Astrocyte (in vitro differentiated cells and primary cell): Measurements from ENCODE around the gene RAE1. TPM values are rescaled to one million over a fixed set of nuclear protein-coding genes. Genes with fewer than 3 reads are reported as not detected.

Experiments used
- DNase-seq: peaks from one replicate; pipeline ENCODE4 v3.0.0-alpha.2; 2010; ENCODE audit warnings: low read depth
- FAIRE-seq: peaks from 2 replicates; lab custom pipeline; 2011; peaks lifted over from hg19 to GRCh38; lab: Jason Lieb, UNC
- H2AFZ ChIP-seq: 2 replicates; pipeline ENCODE4 v1.6.0; 2012; ENCODE audit warnings: low read depth, low read length, inconsistent platforms
- H3K27ac ChIP-seq: 2 replicates; pipeline ENCODE4 v1.5.1; 2011; ENCODE audit warnings: low read depth, low read length, inconsistent platforms
- H3K27me3 ChIP-seq: 2 replicates; pipeline ENCODE4 v1.6.0; 2011; ENCODE audit warnings: low read length, inconsistent platforms; ENCODE audit not compliant: insufficient read depth
- H3K36me3 ChIP-seq: 2 replicates; pipeline ENCODE4 v1.5.1; 2011; ENCODE audit warnings: low read length, inconsistent platforms; ENCODE audit not compliant: insufficient read depth
- H3K4me1 ChIP-seq: 2 replicates; pipeline ENCODE4 v1.5.1; 2011; ENCODE audit warnings: low read length, inconsistent platforms; ENCODE audit not compliant: insufficient read depth
- H3K4me2 ChIP-seq: 2 replicates; pipeline ENCODE4 v1.6.0; 2012; ENCODE audit warnings: low read length, inconsistent platforms
- H3K4me3 ChIP-seq: 2 replicates; pipeline ENCODE4 v1.5.1; 2011; ENCODE audit warnings: low read depth, mild to moderate bottlenecking, low read length, inconsistent platforms; ENCODE audit not compliant: insufficient read depth
- H3K79me2 ChIP-seq: 2 replicates; pipeline ENCODE4 v1.6.0; 2012; ENCODE audit warnings: mild to moderate bottlenecking, low read length, inconsistent platforms; ENCODE audit not compliant: insufficient read depth
- H3K9ac ChIP-seq: 2 replicates; pipeline ENCODE4 v1.6.0; 2012; ENCODE audit warnings: mild to moderate bottlenecking, low read length, inconsistent platforms
- H3K9me3 ChIP-seq: 2 replicates; pipeline ENCODE4 v1.5.1; 2012; ENCODE audit warnings: low read depth, mild to moderate bottlenecking, low read length, inconsistent platforms; ENCODE audit not compliant: insufficient read depth
- H4K20me1 ChIP-seq: 2 replicates; pipeline ENCODE4 v1.6.0; 2012; ENCODE audit warnings: low read length, inconsistent platforms; ENCODE audit not compliant: insufficient read depth
- H3K27ac Mint-ChIP-seq: one replicate; pipeline ENCODE4 v1.8.0; 2021; ENCODE audit warnings: mild to moderate bottlenecking, mixed read lengths; ENCODE audit not compliant: unreplicated experiment
- H3K27me3 Mint-ChIP-seq: one replicate; pipeline ENCODE4 v1.8.0; 2021; ENCODE audit warnings: low read depth, mixed read lengths; ENCODE audit not compliant: unreplicated experiment
- H3K36me3 Mint-ChIP-seq: one replicate; pipeline ENCODE4 v1.8.0; 2021; ENCODE audit warnings: low read depth, mixed read lengths; ENCODE audit not compliant: unreplicated experiment
- H3K4me1 Mint-ChIP-seq: one replicate; pipeline ENCODE4 v1.8.0; 2021; ENCODE audit warnings: low read depth, mixed read lengths; ENCODE audit not compliant: unreplicated experiment
- H3K4me3 Mint-ChIP-seq: one replicate; pipeline ENCODE4 v1.8.0; 2021; ENCODE audit warnings: mild to moderate bottlenecking, moderate library complexity, mixed read lengths; ENCODE audit not compliant: unreplicated experiment
- H3K9me3 Mint-ChIP-seq: one replicate; pipeline ENCODE4 v1.8.0; 2021; ENCODE audit warnings: mild to moderate bottlenecking, mixed read lengths; ENCODE audit not compliant: unreplicated experiment
- CTCF ChIP-seq: IDR thresholded peaks from 2 replicates; pipeline ENCODE4 v1.5.1; 2011; ENCODE audit warnings: low read depth, mild to moderate bottlenecking, inconsistent platforms, low read length, moderate library complexity; ENCODE audit not compliant: insufficient read depth
- EZH2 ChIP-seq: IDR thresholded peaks from 2 replicates; pipeline ENCODE4 v1.6.1; 2012; ENCODE audit warnings: mild to moderate bottlenecking, low read length, inconsistent platforms; ENCODE audit not compliant: insufficient read depth
- total RNA-seq: library from RNA; stranded (reverse); gene quantifications from 2 replicates; pipeline ENCODE4 v1.2.1, GENCODE V29; 2021

The RAE1 gene
- total RNA-seq, 1 donor from 2014 or later, result 31.1 TPM

GRCh38 chr20:57381596-57382503 is 30.8 kb downstream of the RAE1 start:
- no peak for TF ChIP-seq EZH2
- TF ChIP-seq CTCF, result peak; percentile 93
- DNase-seq (peak; percentile 16), FAIRE-seq (peak; percentile 60)
- H3K36me3 Mint-ChIP-seq, result peaks cover 15% of the 10 kb centered on the region
- H3K4me2 ChIP-seq, result no peak overlapping the region
- H3K27me3 Mint-ChIP-seq, result no peaks in the 10 kb centered on the region
- no peaks in the 10 kb centered on the region for H3K4me1 Mint-ChIP-seq
- peaks cover 13% of the 10 kb centered on the region for H3K36me3 ChIP-seq
- H3K9me3 ChIP-seq, result no peaks in the 10 kb centered on the region
- H3K79me2 ChIP-seq, result no peaks in the 10 kb centered on the region
- H3K4me1 ChIP-seq, result no peaks in the 10 kb centered on the region
- H3K9ac ChIP-seq, result no peak overlapping the region
- no peak overlapping the region for H3K27ac Mint-ChIP-seq
- H4K20me1 ChIP-seq, result peaks cover 23% of the 10 kb centered on the region
- no peak overlapping the region for H3K4me3 ChIP-seq
- H3K27me3 ChIP-seq, result no peaks in the 10 kb centered on the region
- H3K4me3 Mint-ChIP-seq, result no peak overlapping the region
- H2AFZ ChIP-seq, result no peak overlapping the region
- no peaks in the 10 kb centered on the region for H3K9me3 Mint-ChIP-seq
- H3K27ac ChIP-seq, result no peak overlapping the region

GRCh38 chr20:57382516-57382915 is 31.5 kb downstream of the RAE1 start:
- no peak overlapping the region for H3K4me3 Mint-ChIP-seq
- H3K27ac Mint-ChIP-seq, result no peak overlapping the region
- H3K4me1 Mint-ChIP-seq, result no peaks in the 10 kb centered on the region
- peaks cover 10% of the 10 kb centered on the region for H3K36me3 Mint-ChIP-seq
- Histone ChIP-seq H3K4me2 (no peak overlapping the region), H3K9me3 (no peaks in the 10 kb centered on the region), H3K79me2 (no peaks in the 10 kb centered on the region), H4K20me1 (peaks cover 17% of the 10 kb centered on the region), H3K4me3 (no peak overlapping the region), H3K9ac (no peak overlapping the region), H3K27ac (no peak overlapping the region), H3K27me3 (no peaks in the 10 kb centered on the region), H2AFZ (no peak overlapping the region), H3K36me3 (peaks cover 11% of the 10 kb centered on the region), H3K4me1 (no peaks in the 10 kb centered on the region)
- DNase-seq, result no peak
- no peaks in the 10 kb centered on the region for H3K9me3 Mint-ChIP-seq
- H3K27me3 Mint-ChIP-seq, result no peaks in the 10 kb centered on the region
- no peak for FAIRE-seq
- TF ChIP-seq CTCF (no peak), EZH2 (no peak)
